K562 (cell line): Measurements from ENCODE around the gene INA. TPM values are rescaled to one million over a fixed set of nuclear protein-coding genes. Genes with fewer than 3 reads are reported as not detected.

ENCODE experiments used
- ATAC-seq: fragments of 200-7000 bp; cut with Tn5 transposase; 3 replicates; pipeline ENCODE4 v1.9.1; 2020; ENCODE audit warnings: moderate library complexity
- BruUV-seq: library from RNA; stranded (reverse); fragments of 400-500 nt; replicated peaks from 2 replicates; lab custom pipeline; 2021; lab: Mats Ljungman, UMichigan
- CTCF ChIA-PET: fragments of 300-600 bp; formaldehyde crosslinking; extraction: SDS; loops from one replicate; lab custom pipeline; 2021; ENCODE audit warnings: low intra/inter-chr PET ratio; lab: Yijun Ruan, JAX
- POLR2A ChIA-PET: fragments of 300-600, 350-650 bp; sonication (Branson Sonifier 250); formaldehyde crosslinking; extraction: SDS; loops from one replicate; lab custom pipeline; 2021; ENCODE audit warnings: antibody characterized with exemption, inconsistent platforms; lab: Yijun Ruan, JAX
- DNase-seq, 4 experiments: peaks; one replicate each; pipeline versions ENCODE4 v3.0.0 to v3.0.0-alpha.2; 2011 to 2018; ENCODE audit warnings: low spot score in 3 of 4, mixed read lengths in 3 of 4; ENCODE audit errors: extremely low read depth in 1 of 4
- FAIRE-seq: peaks from 2 replicates; lab custom pipeline; 2011; peaks lifted over from hg19 to GRCh38; lab: Jason Lieb, UNC
- H2AFZ ChIP-seq: 2 replicates; pipeline ENCODE4 v1.6.0; 2011; ENCODE audit warnings: low read depth, low read length, control low read depth, inconsistent platforms
- H3K27ac ChIP-seq: fragments of 200-600 bp; 3 replicates; pipeline ENCODE4 v1.8.0; 2011; ENCODE audit warnings: low read depth, mild to moderate bottlenecking, control low read depth, inconsistent platforms, low read length, moderate library complexity, mixed read lengths; ENCODE audit errors: extremely low read depth
- H3K27me3 ChIP-seq, 2 experiments: fragments of 300-600 bp in 1 of 2; 2 replicates in 1 of 2; 3 replicates in 1 of 2; pipeline versions ENCODE4 v1.6.0 to v1.8.0; 2011; ENCODE audit warnings: inconsistent platforms in 2 of 2, low read length in 2 of 2, mild to moderate bottlenecking in 1 of 2, mixed read lengths in 1 of 2, moderate library complexity in 1 of 2; ENCODE audit not compliant: control insufficient read depth in 2 of 2, insufficient read depth in 2 of 2
- H3K36me3 ChIP-seq: fragments of 300-600 bp; 3 replicates; pipeline ENCODE4 v1.8.0; 2011; ENCODE audit warnings: mild to moderate bottlenecking, low read length, inconsistent platforms; ENCODE audit not compliant: control insufficient read depth, insufficient read depth
- H3K4me1 ChIP-seq, 2 experiments: fragments of 200-600 bp in 1 of 2; replicated peaks in 1 of 2; 2 replicates in 1 of 2; 3 replicates in 1 of 2; pipeline versions ENCODE4 v1.5.1 to v1.8.0; 2011; ENCODE audit warnings: inconsistent platforms in 2 of 2, low read length in 2 of 2, mild to moderate bottlenecking in 1 of 2, mixed read lengths in 1 of 2, moderate library complexity in 1 of 2; ENCODE audit not compliant: control insufficient read depth in 2 of 2, insufficient read depth in 2 of 2
- H3K4me2 ChIP-seq: 2 replicates; pipeline ENCODE4 v1.6.1; 2011; ENCODE audit warnings: low read length, control low read depth, inconsistent platforms, mixed read lengths; ENCODE audit not compliant: insufficient read depth
- H3K4me3 ChIP-seq: fragments of 200-600 bp; sonication (generic), shearing (Covaris generic); 2 replicates; pipeline ENCODE4 v1.5.1; 2016; ENCODE audit warnings: control low read depth, inconsistent platforms
- H3K79me2 ChIP-seq: fragments of 200-600 bp; 3 replicates; pipeline ENCODE4 v1.8.0; 2011; ENCODE audit warnings: low read length, inconsistent platforms; ENCODE audit not compliant: control insufficient read depth, insufficient read depth
- H3K9ac ChIP-seq, 2 experiments: 2 replicates each; pipeline versions ENCODE4 v1.6.0 to v1.6.1; 2011; ENCODE audit warnings: low read depth in 2 of 2, low read length in 2 of 2, control low read depth in 1 of 2, inconsistent platforms in 1 of 2, mild to moderate bottlenecking in 1 of 2, mixed read lengths in 1 of 2; ENCODE audit not compliant: insufficient read depth in 1 of 2
- H3K9me1 ChIP-seq: one replicate; pipeline ENCODE4 v1.6.0; 2011; ENCODE audit warnings: inconsistent platforms, mild to moderate bottlenecking, low read length, moderate library complexity; ENCODE audit not compliant: control insufficient read depth, insufficient read depth
- H3K9me3 ChIP-seq: replicated peaks from 2 replicates; pipeline ENCODE4 v1.5.1; 2011; ENCODE audit warnings: low read depth, low read length, inconsistent platforms; ENCODE audit not compliant: control insufficient read depth, insufficient read depth
- H4K20me1 ChIP-seq: replicated peaks from 2 replicates; pipeline ENCODE4 v1.6.1; 2011; ENCODE audit warnings: low read length, inconsistent platforms, mixed read lengths; ENCODE audit not compliant: control insufficient read depth, insufficient read depth
- CEBPG ChIP-seq, 3 experiments: fragments of 200-800 bp in 1 of 3; sonication (Bioruptor generic) in 1 of 3; sonication (generic) in 1 of 3; formaldehyde crosslinking in 1 of 3; IDR thresholded peaks in 2 of 3; conservative IDR thresholded peaks in 1 of 3; 2 replicates each; pipeline versions ENCODE4 v1.6.1 to v1.8.0; 2016 to 2022; ENCODE audit warnings: missing compliant biosample characterization in 2 of 3, missing genetic modification characterization in 2 of 3, mild to moderate bottlenecking in 1 of 3, missing genetic modification reagents in 1 of 3
- IFI16 ChIP-seq: fragments of 250-450 bp; sonication (Bioruptor Pico); IDR thresholded peaks from 2 replicates; pipeline ENCODE4 v2.1.2; 2022; ENCODE audit warnings: mild to moderate bottlenecking, inconsistent platforms
- PURB ChIP-seq: sonication (generic); formaldehyde crosslinking; IDR thresholded peaks from 2 replicates; pipeline ENCODE4 v1.9.0; 2021; ENCODE audit warnings: low read depth, mild to moderate bottlenecking, missing genetic modification reagents
- TRIM24 ChIP-seq, 2 experiments: fragments of 450-650 bp; IDR thresholded peaks; 2 replicates each; pipeline ENCODE4 v1.6.1; 2016
- YY1 ChIP-seq, 3 experiments: IDR thresholded peaks; 2 replicates each; pipeline ENCODE4 v1.6.1; 2011; ENCODE audit warnings: low read length in 2 of 3, mild to moderate bottlenecking in 2 of 3, moderate library complexity in 2 of 3, borderline replicate concordance in 1 of 3, control low read depth in 1 of 3, low read depth in 1 of 3; ENCODE audit not compliant: insufficient read depth in 3 of 3, insufficient replicate concordance in 2 of 3, control insufficient read depth in 1 of 3, insufficient read length in 1 of 3; ENCODE audit errors: extremely low read depth in 1 of 3
- ZFP36 ChIP-seq: fragments of 150-350 bp; IDR thresholded peaks from 2 replicates; pipeline ENCODE4 v1.6.1; 2018; ENCODE audit warnings: low read length, low read depth; ENCODE audit not compliant: partially characterized antibody
- ZNF263 ChIP-seq: sonication (generic); formaldehyde crosslinking; IDR thresholded peaks from 2 replicates; pipeline ENCODE4 v1.8.0; 2022; ENCODE audit warnings: mild to moderate bottlenecking, missing genetic modification reagents, borderline replicate concordance
- WGBS: fragments of 100-300 bp; shearing (Covaris generic); methylation state at CpG from one replicate; pipeline ENCODE4 v1.1.6; 2016; ENCODE audit warnings: low coverage, mixed read lengths; ENCODE audit not compliant: insufficient coverage; ENCODE audit errors: missing lambda C conversion rate; 5-methylcytosine and 5-hydroxymethylcytosine counted together
- in situ Hi-C: fragments of 300-500 bp; cut with MboI; formaldehyde crosslinking; loops from 4 replicates; pipeline ENCODE4 v1.15.0; 2018; ENCODE audit warnings: inconsistent platforms, mixed read lengths
- intact Hi-C: fragments of 100-400 bp; cut with micrococcal nuclease; formaldehyde crosslinking; loops from 2 replicates; pipeline ENCODE4 v1.14.2; 2022
- polyA plus RNA-seq, 8 experiments: library from polyadenylated mRNA; depleted of rRNA in 4 of 8; stranded (reverse) in 5 of 8; unstranded in 3 of 8; fragments of >200 nt; fragmentation: Nextera tagmentation in 2 of 8; fragmentation: Illumina TruSeq in 1 of 8; extraction: Ambion mirVana in 2 of 8; extraction: Trizol in 1 of 8; gene quantifications; 2 replicates each; pipeline versions ENCODE4 v1.2.1 to v1.2.3, GENCODE V29; 2011 to 2014; ENCODE audit warnings: inconsistent platforms in 1 of 8, missing spikeins in 1 of 8
- total RNA-seq, 7 experiments: library from RNA; depleted of rRNA in 6 of 7; stranded (reverse); fragments of >200 nt in 6 of 7; fragmentation: Illumina TruSeq in 2 of 7; extraction: Trizol in 2 of 7; gene quantifications; 2 replicates each; pipeline versions ENCODE4 v1.2.1 to v1.2.3, GENCODE V29; 2011 to 2021; ENCODE audit warnings: low replicate concordance in 1 of 7
- TF ChIP-seq, protein P1 (sequence below): fragments of 450-650 bp; formaldehyde crosslinking; IDR thresholded peaks from 2 replicates; pipeline ENCODE4 v1.4.0; 2020; ENCODE audit warnings: mild to moderate bottlenecking, moderate library complexity

The INA gene
- total and polyA plus RNA-seq, 9 of the 15 experiments (the other 6 are each of a cell fraction or from before 2014, with no cell fraction given) = not detected

- Histone ChIP-seq H3K4me1 (peaks cover 0 to 3% of the 10 kb centered on the region in 2 experiments; a peak in 2 of 5 replicates), H3K9me1 (no peaks in the 10 kb centered on the region), H3K27me3 (peaks cover 0 to 16% of the 10 kb centered on the region in 2 experiments; a peak in 3 of 5 replicates)
- intact Hi-C loops = no loop called here
- no TSS peak for BruUV-seq
- no peak for FAIRE-seq
- POLR2A ChIA-PET = no interaction called here
- TF ChIP-seq, protein P1, sequence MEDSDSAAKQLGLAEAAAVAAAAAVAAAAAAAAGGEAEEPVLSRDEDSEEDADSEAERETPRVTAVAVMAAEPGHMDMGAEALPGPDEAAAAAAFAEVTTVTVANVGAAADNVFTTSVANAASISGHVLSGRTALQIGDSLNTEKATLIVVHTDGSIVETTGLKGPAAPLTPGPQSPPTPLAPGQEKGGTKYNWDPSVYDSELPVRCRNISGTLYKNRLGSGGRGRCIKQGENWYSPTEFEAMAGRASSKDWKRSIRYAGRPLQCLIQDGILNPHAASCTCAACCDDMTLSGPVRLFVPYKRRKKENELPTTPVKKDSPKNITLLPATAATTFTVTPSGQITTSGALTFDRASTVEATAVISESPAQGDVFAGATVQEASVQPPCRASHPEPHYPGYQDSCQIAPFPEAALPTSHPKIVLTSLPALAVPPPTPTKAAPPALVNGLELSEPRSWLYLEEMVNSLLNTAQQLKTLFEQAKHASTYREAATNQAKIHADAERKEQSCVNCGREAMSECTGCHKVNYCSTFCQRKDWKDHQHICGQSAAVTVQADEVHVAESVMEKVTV (CRISPR knock-in tag) = no peak
- TF ChIP-seq PURB = no peak
- TF ChIP-seq TRIM24 (IDR thresholded peaks at IDR 0.05) = no peak
- TF ChIP-seq, all 486 proteins: peak for 0
- no peak overlapping the region for H3K27ac ChIP-seq
- CTCF ChIA-PET = no interaction called here
- H3K9me3 ChIP-seq = no peaks in the 10 kb centered on the region
- H3K79me2 ChIP-seq = no peaks in the 10 kb centered on the region
- no peak overlapping the region for H2AFZ ChIP-seq
- no peak for ATAC-seq
- H3K9ac ChIP-seq = no peak overlapping the region
- H3K36me3 ChIP-seq = no peaks in the 10 kb centered on the region
- H3K4me3 ChIP-seq = no peak overlapping the region
- WGBS = 0% methylated on average over 2 of the region's 2 CpGs
- H4K20me1 ChIP-seq = no peaks in the 10 kb centered on the region; the same call in 1 of the 2 replicates
- no peak for DNase-seq
- H3K4me2 ChIP-seq = no peak overlapping the region
- in situ Hi-C loops = no loop called here
Measured at GRCh38 chr10:103280506-103280905, 3.6 kb downstream of the INA start.

DNA sequence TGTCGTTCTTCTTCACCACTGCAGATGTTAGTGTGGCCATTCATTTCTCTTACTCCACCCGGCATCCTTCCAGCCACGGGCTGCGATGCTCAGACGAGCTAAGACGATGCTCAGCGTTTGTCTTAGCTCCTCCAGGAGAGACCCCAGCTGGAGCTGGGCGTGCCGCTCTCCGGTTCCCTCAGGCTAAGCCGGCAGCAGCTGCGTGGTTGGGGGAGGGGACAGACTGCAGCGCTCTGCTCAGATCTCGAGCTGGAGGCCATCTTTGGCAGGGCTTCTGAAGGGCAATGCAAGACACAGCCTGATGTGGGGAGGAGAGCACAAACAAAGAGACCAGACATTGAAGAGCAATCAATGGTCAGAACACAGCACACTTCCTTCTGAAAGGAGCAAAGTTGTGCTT is 4.8 kb downstream of the INA start:
- Histone ChIP-seq H3K9ac (no peak overlapping the region), H3K27me3 (peaks cover under 1 to 11% of the 10 kb centered on the region in 2 experiments; a peak in 3 of 5 replicates), H3K27ac (no peak overlapping the region), H3K36me3 (no peaks in the 10 kb centered on the region), H3K9me3 (no peaks in the 10 kb centered on the region), H3K4me3 (no peak overlapping the region), H3K79me2 (no peaks in the 10 kb centered on the region), H4K20me1 (no peaks in the 10 kb centered on the region; the same call in 1 of the 2 replicates), H3K4me2 (no peak overlapping the region), H3K9me1 (no peaks in the 10 kb centered on the region), H3K4me1 (peaks cover 0 to 3% of the 10 kb centered on the region in 2 experiments; a peak in 1 of 5 replicates), H2AFZ (no peak overlapping the region)
- TF ChIP-seq CEBPG (CRISPR knock-in tag; IDR thresholded peaks at IDR 0.05) (no peak), CEBPG (tag; conservative IDR thresholded peaks at IDR 0.05 in 1 of 2, IDR thresholded peaks at IDR 0.05 in 1 of 2) (no peak), YY1 (IDR thresholded peaks at IDR 0.05; ENCODE audit: borderline replicate concordance in 1 of 3, control insufficient read depth in 1 of 3, extremely low read depth in 1 of 3, insufficient read depth in 3 of 3, insufficient read length in 1 of 3, insufficient replicate concordance in 2 of 3, low read depth in 1 of 3, low read length in 2 of 3) (peak in 2 of 3 experiments; percentile 39 to 66), IFI16 (CRISPR knock-in tag) (no peak), ZFP36 (no peak), ZNF263 (CRISPR knock-in tag) (no peak)
- BruUV-seq = no TSS peak
- ChIA-PET CTCF (no interaction called here), POLR2A (interaction anchor here (1.0 kb wide), 1 partner anchor 14 kb away, joined by 3 read pairs; no protein-coding TSS in a partner anchor)
- peak; percentile 72 for ATAC-seq
- intact Hi-C loops = no loop called here
- in situ Hi-C loops = no loop called here
- peak in 3 of 4 experiments; percentile 13 to 31 (median 27) for DNase-seq
- WGBS = 6% methylated on average over 13 of the region's 14 CpGs
- FAIRE-seq = no peak
